ENCODE data around the gene CFAP221.

DNA sequence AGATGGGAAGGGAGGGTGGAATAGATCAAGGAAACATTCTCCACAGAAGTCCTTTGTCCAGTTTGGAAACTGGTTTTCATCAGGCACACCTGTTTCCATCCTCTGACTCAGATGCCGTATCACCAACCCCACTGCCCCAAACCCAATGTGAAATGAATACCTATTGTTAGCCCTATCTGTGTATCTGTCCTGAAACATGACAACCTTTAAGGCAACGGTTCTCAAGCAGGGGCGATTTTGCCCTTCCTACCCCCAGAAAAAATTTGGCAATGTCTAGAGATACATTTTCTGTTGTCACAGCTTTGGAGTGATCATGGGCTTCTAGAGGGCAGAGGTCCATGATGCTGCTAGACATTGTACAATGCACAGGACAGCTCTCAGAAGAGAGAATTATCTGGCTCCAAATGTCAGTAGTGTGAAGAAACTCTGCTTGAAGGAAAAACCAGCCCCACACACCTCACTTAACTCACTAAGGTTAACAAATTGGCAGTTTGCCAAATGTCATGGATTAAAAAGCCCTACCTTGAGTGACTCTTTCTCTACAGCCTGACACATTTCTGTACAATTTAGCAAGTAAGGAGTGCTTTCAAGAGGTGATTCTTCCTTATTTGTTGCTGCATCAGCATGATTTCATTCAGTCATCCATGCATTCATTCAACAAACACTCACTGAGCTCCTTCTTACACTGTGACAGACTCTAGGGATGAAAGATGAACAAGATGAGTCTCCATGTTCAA, 23.4 kb upstream of the CFAP221 start:
- TF ChIP-seq, protein P1, sequence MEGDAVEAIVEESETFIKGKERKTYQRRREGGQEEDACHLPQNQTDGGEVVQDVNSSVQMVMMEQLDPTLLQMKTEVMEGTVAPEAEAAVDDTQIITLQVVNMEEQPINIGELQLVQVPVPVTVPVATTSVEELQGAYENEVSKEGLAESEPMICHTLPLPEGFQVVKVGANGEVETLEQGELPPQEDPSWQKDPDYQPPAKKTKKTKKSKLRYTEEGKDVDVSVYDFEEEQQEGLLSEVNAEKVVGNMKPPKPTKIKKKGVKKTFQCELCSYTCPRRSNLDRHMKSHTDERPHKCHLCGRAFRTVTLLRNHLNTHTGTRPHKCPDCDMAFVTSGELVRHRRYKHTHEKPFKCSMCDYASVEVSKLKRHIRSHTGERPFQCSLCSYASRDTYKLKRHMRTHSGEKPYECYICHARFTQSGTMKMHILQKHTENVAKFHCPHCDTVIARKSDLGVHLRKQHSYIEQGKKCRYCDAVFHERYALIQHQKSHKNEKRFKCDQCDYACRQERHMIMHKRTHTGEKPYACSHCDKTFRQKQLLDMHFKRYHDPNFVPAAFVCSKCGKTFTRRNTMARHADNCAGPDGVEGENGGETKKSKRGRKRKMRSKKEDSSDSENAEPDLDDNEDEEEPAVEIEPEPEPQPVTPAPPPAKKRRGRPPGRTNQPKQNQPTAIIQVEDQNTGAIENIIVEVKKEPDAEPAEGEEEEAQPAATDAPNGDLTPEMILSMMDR (conservative IDR thresholded peaks at IDR 0.05; ENCODE audit: low read length): no peak
- no peak for TF ChIP-seq EZH2phosphoT487 (IDR thresholded peaks at IDR 0.05; ENCODE audit: borderline replicate concordance, low read depth, low read length)
